Fibroblast of skin of left quadriceps (primary cell): ENCODE measurements around the gene TTBK1.

Source experiments
- DNase-seq, 2 experiments: peaks; one replicate each; pipeline ENCODE4 v3.0.0-alpha.2; 2013; ENCODE audit warnings: low read depth in 2 of 2

The TTBK1 gene

GRCh38 chr6:43271944-43272343 lies 28.7 kb downstream of the TTBK1 start:
- DNase-seq: no peak

GRCh38 chr6:43273707-43274106 lies 30.4 kb downstream of the TTBK1 start:
- no peak for DNase-seq

- DNase-seq: no peak
Measured at GRCh38 chr6:43274127-43274915, 31.0 kb downstream of the TTBK1 start.

- DNase-seq: no peak
Measured at GRCh38 chr6:43274916-43275597, 31.8 kb downstream of the TTBK1 start.

- DNase-seq: no peak
Measured at GRCh38 chr6:43275801-43276576, 32.7 kb downstream of the TTBK1 start.

- no peak for DNase-seq
Measured at GRCh38 chr6:43276577-43277305, 33.5 kb downstream of the TTBK1 start.

- no peak for DNase-seq
Measured at GRCh38 chr6:43277306-43277642, 34.0 kb downstream of the TTBK1 start.

GRCh38 chr6:43277643-43278523 lies 34.6 kb downstream of the TTBK1 start:
- no peak for DNase-seq

GRCh38 chr6:43278524-43279078 lies 35.3 kb downstream of the TTBK1 start:
- DNase-seq: no peak

GRCh38 chr6:43280234-43280633 lies 37.0 kb downstream of the TTBK1 start:
- no peak for DNase-seq

GRCh38 chr6:43282060-43282459 lies 38.8 kb downstream of the TTBK1 start:
- no peak for DNase-seq

GRCh38 chr6:43282636-43283513 lies 39.6 kb downstream of the TTBK1 start:
- no peak for DNase-seq

GRCh38 chr6:43283514-43283901 lies 40.2 kb downstream of the TTBK1 start:
- no peak for DNase-seq

- no peak for DNase-seq
Measured at GRCh38 chr6:43283905-43284304, 40.6 kb downstream of the TTBK1 start.

- DNase-seq: no peak
Measured at GRCh38 chr6:43284991-43285781, 41.9 kb downstream of the TTBK1 start.

GRCh38 chr6:43285832-43286231 lies 42.6 kb downstream of the TTBK1 start:
- DNase-seq: no peak

GRCh38 chr6:43286456-43286979 lies 43.2 kb downstream of the TTBK1 start:
- DNase-seq: no peak

- no peak for DNase-seq
Measured at GRCh38 chr6:43286980-43287716, 43.9 kb downstream of the TTBK1 start.
